Measurements from ENCODE around the gene SIGLEC7.
"Not testable (repeated sequence)": the region's sequence is repeated elsewhere in the genome, so short reads cannot be mapped to it uniquely, and the experiment has no call there.

The SIGLEC7 gene

GRCh38 chr19:51141181-51141580, 920 bp upstream of the SIGLEC7 start:
- DNase-seq: no peak

- not testable (repeated sequence) for DNase-seq
Observed at GRCh38 chr19:51142809-51143475, 841 bp downstream of the SIGLEC7 start.

GRCh38 chr19:51143486-51143885, 1.4 kb downstream of the SIGLEC7 start:
- no peak for DNase-seq

GRCh38 chr19:51144482-51145045, 2.5 kb downstream of the SIGLEC7 start:
- DNase-seq: no peak

GRCh38 chr19:51145916-51146493, 3.9 kb downstream of the SIGLEC7 start:
- no peak for DNase-seq

GRCh38 chr19:51146751-51147150, 4.7 kb downstream of the SIGLEC7 start:
- DNase-seq: no peak

- no peak for DNase-seq
Observed at GRCh38 chr19:51147663-51148062, 5.6 kb downstream of the SIGLEC7 start.

- no peak for DNase-seq
Observed at GRCh38 chr19:51148580-51148979, 6.5 kb downstream of the SIGLEC7 start.

- DNase-seq: no peak
Observed at GRCh38 chr19:51150627-51151026, 8.5 kb downstream of the SIGLEC7 start.

GRCh38 chr19:51156710-51157109, 14.6 kb downstream of the SIGLEC7 start:
- no peak for DNase-seq

GRCh38 chr19:51157265-51157664, 15.2 kb downstream of the SIGLEC7 start:
- DNase-seq: no peak

GRCh38 chr19:51158474-51159129, 16.5 kb downstream of the SIGLEC7 start:
- DNase-seq: peak; percentile 25 to 71

- DNase-seq: no peak
Observed at GRCh38 chr19:51159656-51160055, 17.6 kb downstream of the SIGLEC7 start.

GRCh38 chr19:51161266-51161665, 19.2 kb downstream of the SIGLEC7 start:
- DNase-seq: peak in 1 of 2 experiments; percentile 23

- no peak for DNase-seq
Observed at GRCh38 chr19:51161867-51162496, 19.9 kb downstream of the SIGLEC7 start.

- DNase-seq: no peak
Observed at GRCh38 chr19:51163257-51163656, 21.2 kb downstream of the SIGLEC7 start.

- no peak for DNase-seq
Observed at GRCh38 chr19:51164215-51164614, 22.1 kb downstream of the SIGLEC7 start.

- DNase-seq: no peak
Observed at GRCh38 chr19:51166846-51167490, 24.9 kb downstream of the SIGLEC7 start.

- no peak for DNase-seq
Observed at GRCh38 chr19:51168564-51169282, 26.6 kb downstream of the SIGLEC7 start.

- peak in 1 of 2 experiments; percentile 81 for DNase-seq
Observed at GRCh38 chr19:51169283-51169918, 27.3 kb downstream of the SIGLEC7 start.

- no peak for DNase-seq
Observed at GRCh38 chr19:51172223-51172622, 30.1 kb downstream of the SIGLEC7 start.

- DNase-seq: no peak
Observed at GRCh38 chr19:51173681-51174080, 31.6 kb downstream of the SIGLEC7 start.
